ENCODE data around the gene SLAIN1. TPM values are rescaled to one million over a fixed set of nuclear protein-coding genes. Genes with fewer than 3 reads are reported as not detected.

SLAIN1 gene
- total RNA-seq, 2 experiments from 2014 or later, result 41.2 to 42.5 TPM

DNA sequence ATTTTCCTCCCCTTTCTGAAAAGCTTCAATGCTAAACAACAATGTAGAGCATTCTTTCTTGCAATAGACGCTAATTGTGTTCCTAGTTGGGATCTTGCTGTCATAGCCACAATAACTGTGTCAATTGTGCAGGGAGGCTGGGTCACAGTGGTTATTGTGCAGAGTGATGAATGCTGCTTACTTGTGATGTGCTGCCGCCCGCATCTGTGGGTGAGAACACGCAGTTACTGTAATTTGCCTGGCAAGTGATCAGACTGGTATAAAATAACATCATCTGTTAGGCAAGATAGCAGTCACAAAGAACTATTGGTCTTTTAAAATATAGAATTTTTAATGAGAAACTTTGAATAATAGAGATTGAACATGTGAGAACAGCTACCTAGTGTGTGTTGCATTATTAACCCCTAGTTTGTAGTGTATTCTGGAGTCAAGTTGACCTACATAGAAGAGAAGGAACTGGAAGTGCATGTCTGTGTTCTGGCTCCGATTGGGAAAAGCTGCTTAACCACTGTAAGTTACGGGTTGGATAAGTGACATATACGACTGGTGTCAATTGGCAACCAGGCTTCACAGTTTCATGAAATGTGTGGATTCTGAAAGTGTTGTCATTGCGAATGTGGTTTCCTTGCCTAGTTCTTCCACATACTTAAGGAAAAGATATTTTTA is 43.6 kb downstream of the SLAIN1 start:
- Histone ChIP-seq H3K27ac (ENCODE audit: low read depth in 1 of 2, low read length in 2 of 2) (no peak overlapping the region), H3K4me3 (ENCODE audit: low read length) (no peak overlapping the region)
- ATAC-seq (ENCODE audit: poor library complexity), result no peak

DNA sequence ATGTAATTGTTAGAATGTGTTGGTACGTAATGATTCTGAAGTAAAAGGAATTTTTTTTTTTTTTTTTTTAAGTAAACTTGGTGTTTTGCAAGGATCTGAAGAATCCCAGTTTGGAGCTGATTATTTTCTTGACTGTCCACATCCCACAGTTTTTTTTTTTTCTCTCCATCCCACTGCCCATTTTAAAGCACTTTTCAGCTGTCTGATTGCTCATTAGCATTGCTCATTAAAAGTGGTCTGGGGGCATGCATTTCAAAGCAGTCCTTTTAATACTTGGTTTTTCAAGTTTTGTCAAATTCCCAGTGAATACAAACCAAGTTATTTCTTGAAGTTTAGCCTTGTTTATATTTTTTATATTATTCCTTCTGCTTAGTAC is 44.1 kb downstream of the SLAIN1 start:
- intact Hi-C loops (cut with DNase I, micrococcal nuclease), result no loop called here

More for the DNA sequence above, 43.6 kb downstream of the SLAIN1 start:
- no peaks in the 10 kb centered on the region for H3K27me3 ChIP-seq (ENCODE audit: control insufficient read depth in 1 of 2, insufficient read depth in 2 of 2, low read length in 2 of 2)
- ChIA-PET POLR2A (interaction anchor here (0.6 to 1.0 kb wide), 3 partner anchors 11 to 1124 kb away, joined by 3 to 6 read pairs (median 4); no protein-coding TSS in a partner anchor), CTCF (interaction anchor here (0.6 to 2.1 kb wide), 4 partner anchors 23 to 957 kb away, joined by 3 to 5 read pairs (median 4); partner anchors contain the start of gene SLAIN1)
- peaks cover 24% of the 10 kb centered on the region for H3K36me3 ChIP-seq (ENCODE audit: insufficient read depth, low read length)
- peak in 1 of 14 experiments; percentile 34 for DNase-seq
- intact Hi-C loops (cut with DNase I, micrococcal nuclease), result no loop called here
- Mint-ChIP-seq H3K27me3 (no peaks in the 10 kb centered on the region), H3K4me1 (ENCODE audit: low read depth) (peaks cover 24% of the 10 kb centered on the region), H3K36me3 (ENCODE audit: low read depth) (peaks cover 56% of the 10 kb centered on the region), H3K4me3 (no peak overlapping the region), H3K27ac (no peak overlapping the region), H3K9me3 (no peaks in the 10 kb centered on the region)
- no peaks in the 10 kb centered on the region for H3K4me1 ChIP-seq (ENCODE audit: insufficient read depth, low read length)
- H3K9me3 ChIP-seq (ENCODE audit: control insufficient read depth in 1 of 2, insufficient read depth in 1 of 2, low read length in 2 of 2), result no peaks in the 10 kb centered on the region
- TF ChIP-seq, protein P1, sequence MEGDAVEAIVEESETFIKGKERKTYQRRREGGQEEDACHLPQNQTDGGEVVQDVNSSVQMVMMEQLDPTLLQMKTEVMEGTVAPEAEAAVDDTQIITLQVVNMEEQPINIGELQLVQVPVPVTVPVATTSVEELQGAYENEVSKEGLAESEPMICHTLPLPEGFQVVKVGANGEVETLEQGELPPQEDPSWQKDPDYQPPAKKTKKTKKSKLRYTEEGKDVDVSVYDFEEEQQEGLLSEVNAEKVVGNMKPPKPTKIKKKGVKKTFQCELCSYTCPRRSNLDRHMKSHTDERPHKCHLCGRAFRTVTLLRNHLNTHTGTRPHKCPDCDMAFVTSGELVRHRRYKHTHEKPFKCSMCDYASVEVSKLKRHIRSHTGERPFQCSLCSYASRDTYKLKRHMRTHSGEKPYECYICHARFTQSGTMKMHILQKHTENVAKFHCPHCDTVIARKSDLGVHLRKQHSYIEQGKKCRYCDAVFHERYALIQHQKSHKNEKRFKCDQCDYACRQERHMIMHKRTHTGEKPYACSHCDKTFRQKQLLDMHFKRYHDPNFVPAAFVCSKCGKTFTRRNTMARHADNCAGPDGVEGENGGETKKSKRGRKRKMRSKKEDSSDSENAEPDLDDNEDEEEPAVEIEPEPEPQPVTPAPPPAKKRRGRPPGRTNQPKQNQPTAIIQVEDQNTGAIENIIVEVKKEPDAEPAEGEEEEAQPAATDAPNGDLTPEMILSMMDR (IDR thresholded peaks at IDR 0.05), result no peak

DNA sequence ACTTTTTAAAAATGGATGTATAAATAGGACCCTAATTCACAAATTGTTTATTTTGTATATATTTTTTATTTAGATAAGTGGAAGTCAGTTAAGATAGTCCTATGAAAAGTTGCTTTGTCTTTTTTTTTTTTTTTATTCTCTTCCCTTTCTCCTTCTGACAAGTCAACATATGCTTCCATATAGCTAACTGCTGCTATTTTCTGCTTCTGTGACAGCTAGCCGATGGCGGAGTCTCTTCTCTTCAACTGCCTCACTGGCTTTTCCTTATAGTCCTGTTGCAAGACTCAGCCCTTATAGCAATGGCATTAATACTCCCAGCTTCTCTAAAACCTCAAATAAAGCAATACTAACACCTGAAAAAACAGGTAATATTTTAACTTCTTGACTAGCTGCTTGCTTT is 45.3 kb downstream of the SLAIN1 start:
- intact Hi-C loops (cut with DNase I, micrococcal nuclease), result no loop called here
- Histone ChIP-seq H3K4me3 (ENCODE audit: low read length) (no peak overlapping the region), H3K4me1 (ENCODE audit: insufficient read depth, low read length) (no peaks in the 10 kb centered on the region), H3K27me3 (ENCODE audit: control insufficient read depth in 1 of 2, insufficient read depth in 2 of 2, low read length in 2 of 2) (no peaks in the 10 kb centered on the region), H3K36me3 (ENCODE audit: insufficient read depth, low read length) (peaks cover 22% of the 10 kb centered on the region), H3K27ac (ENCODE audit: low read depth in 1 of 2, low read length in 2 of 2) (no peak overlapping the region), H3K9me3 (ENCODE audit: control insufficient read depth in 1 of 2, insufficient read depth in 1 of 2, low read length in 2 of 2) (no peaks in the 10 kb centered on the region)
- Mint-ChIP-seq H3K4me3 (no peak overlapping the region), H3K9me3 (no peaks in the 10 kb centered on the region), H3K27me3 (no peaks in the 10 kb centered on the region), H3K36me3 (ENCODE audit: low read depth) (peaks cover 72% of the 10 kb centered on the region), H3K4me1 (ENCODE audit: low read depth) (peaks cover 35% of the 10 kb centered on the region), H3K27ac (no peak overlapping the region)
- ATAC-seq (ENCODE audit: poor library complexity) (no peak), DNase-seq (no peak)
- POLR2A ChIA-PET, result no interaction called here
- TF ChIP-seq, protein P1 (IDR thresholded peaks at IDR 0.05), result no peak
- CTCF ChIA-PET, result no interaction called here

More for the DNA sequence above, 44.1 kb downstream of the SLAIN1 start:
- ATAC-seq (ENCODE audit: poor library complexity), result no peak
- ChIA-PET CTCF (interaction anchor here (1.6 to 2.1 kb wide), 2 partner anchors 24 to 149 kb away, joined by 4 read pairs; no protein-coding TSS in a partner anchor), POLR2A (interaction anchor here (0.6 kb wide), 1 partner anchor 723 kb away, joined by 6 read pairs; no protein-coding TSS in a partner anchor)
- H3K9me3 Mint-ChIP-seq, result no peaks in the 10 kb centered on the region
- H3K36me3 Mint-ChIP-seq (ENCODE audit: low read depth), result peaks cover 61% of the 10 kb centered on the region
- H3K27ac Mint-ChIP-seq, result no peak overlapping the region
- H3K27me3 Mint-ChIP-seq, result no peaks in the 10 kb centered on the region
- TF ChIP-seq, protein P1 (IDR thresholded peaks at IDR 0.05), result no peak
- peaks cover 29% of the 10 kb centered on the region for H3K4me1 Mint-ChIP-seq (ENCODE audit: low read depth)
- no peaks in the 10 kb centered on the region for H3K9me3 ChIP-seq (ENCODE audit: control insufficient read depth in 1 of 2, insufficient read depth in 1 of 2, low read length in 2 of 2)
- H3K4me1 ChIP-seq (ENCODE audit: insufficient read depth, low read length), result no peaks in the 10 kb centered on the region
- no peak overlapping the region for H3K27ac ChIP-seq (ENCODE audit: low read depth in 1 of 2, low read length in 2 of 2)
- no peak overlapping the region for H3K4me3 ChIP-seq (ENCODE audit: low read length)
- peaks cover 24% of the 10 kb centered on the region for H3K36me3 ChIP-seq (ENCODE audit: insufficient read depth, low read length)
- no peak for DNase-seq
- H3K27me3 ChIP-seq (ENCODE audit: control insufficient read depth in 1 of 2, insufficient read depth in 2 of 2, low read length in 2 of 2), result no peaks in the 10 kb centered on the region
- H3K4me3 Mint-ChIP-seq, result no peak overlapping the region

Data from CD4-positive, alpha-beta T cell (primary cell).